Panc1 (cell line): ENCODE data around the gene LAIR2. TPM values are rescaled to one million over a fixed set of nuclear protein-coding genes. Genes with fewer than 3 reads are reported as not detected.

Source experiments
- ATAC-seq: fragments of 200-7000 bp; cut with Tn5 transposase; 2 replicates; pipeline ENCODE4 v1.9.1; 2020; ENCODE audit warnings: mild to moderate bottlenecking, moderate library complexity
- BruUV-seq: library from RNA; stranded (reverse); fragments of 400-500 nt; replicated peaks from 2 replicates; lab custom pipeline; 2021; lab: Mats Ljungman, UMichigan
- CTCF ChIA-PET: fragments of 300-600 bp; sonication (Branson Sonifier 250); formaldehyde crosslinking; loops from one replicate; lab custom pipeline; 2022; ENCODE audit warnings: antibody characterized with exemption; lab: Charles Lee
- POLR2A ChIA-PET: fragments of 300-600 bp; sonication (Branson Sonifier 250); formaldehyde crosslinking; loops from one replicate; lab custom pipeline; 2022; ENCODE audit warnings: antibody characterized with exemption; lab: Charles Lee
- DNase-seq: peaks from one replicate; pipeline ENCODE4 v3.0.0-alpha.2; 2010; ENCODE audit warnings: low read depth, low spot score
- H3K27ac ChIP-seq: 2 replicates; pipeline ENCODE4 v1.5.1; 2011; ENCODE audit warnings: mild to moderate bottlenecking, low read length, inconsistent platforms
- H3K27me3 ChIP-seq: fragments of 200-500 bp; sonication (Bioruptor generic); 2 replicates; pipeline ENCODE4 v1.6.0; 2014; ENCODE audit warnings: low read length, inconsistent platforms; ENCODE audit not compliant: control insufficient read depth, insufficient read depth
- H3K36me3 ChIP-seq: fragments of 200-500 bp; sonication (Bioruptor generic); 2 replicates; pipeline ENCODE4 v1.5.1; 2014; ENCODE audit warnings: inconsistent platforms, mild to moderate bottlenecking, low read length, moderate library complexity; ENCODE audit not compliant: control insufficient read depth, insufficient read depth
- H3K4me1 ChIP-seq: 2 replicates; pipeline ENCODE4 v1.5.1; 2011; ENCODE audit warnings: inconsistent platforms, mild to moderate bottlenecking, low read length, moderate library complexity; ENCODE audit not compliant: control insufficient read depth, insufficient read depth
- H3K4me3 ChIP-seq, 2 experiments: 2 replicates each; pipeline ENCODE4 v1.5.1; 2011 to 2012; ENCODE audit warnings: low read depth in 2 of 2, low read length in 2 of 2, mild to moderate bottlenecking in 2 of 2, inconsistent platforms in 1 of 2, moderate library complexity in 1 of 2
- H3K9me3 ChIP-seq: fragments of 200-500 bp; sonication (Bioruptor generic); 2 replicates; pipeline ENCODE4 v1.5.1; 2014; ENCODE audit warnings: low read depth, mild to moderate bottlenecking, inconsistent platforms, low read length, moderate library complexity; ENCODE audit not compliant: control insufficient read depth, insufficient read depth
- CTCF ChIP-seq: fragments of 450-650 bp; IDR thresholded peaks from 2 replicates; pipeline ENCODE4 v1.5.1; 2017; ENCODE audit warnings: mild to moderate bottlenecking
- POLR2AphosphoS5 ChIP-seq: IDR thresholded peaks from 2 replicates; pipeline ENCODE4 v1.6.1; 2012; ENCODE audit warnings: mild to moderate bottlenecking, low read depth, low read length, moderate library complexity
- REST ChIP-seq, 2 experiments: IDR thresholded peaks; 2 replicates each; pipeline ENCODE4 v1.6.1; 2011 to 2012; ENCODE audit warnings: low read depth in 2 of 2, control low read depth in 1 of 2, low read length in 1 of 2, mild to moderate bottlenecking in 1 of 2, moderate library complexity in 1 of 2; ENCODE audit not compliant: insufficient read depth in 1 of 2
- SIN3A ChIP-seq: IDR thresholded peaks from 2 replicates; pipeline ENCODE4 v1.6.1; 2012; ENCODE audit warnings: low read depth, mild to moderate bottlenecking, low read length, moderate library complexity, borderline replicate concordance; ENCODE audit not compliant: insufficient read depth
- TCF7L2 ChIP-seq: IDR thresholded peaks from 2 replicates; pipeline ENCODE4 v1.6.1; 2011; ENCODE audit warnings: mild to moderate bottlenecking, low read depth, low read length, inconsistent platforms
- in situ Hi-C: cut with HindIII; loops from 2 replicates; pipeline ENCODE4 v1.10.0; 2016; ENCODE audit warnings: low sequenced_read_pairs, low pct_unique_long_range_greater_than_20kb
- intact Hi-C: fragments of 100-400 bp; cut with micrococcal nuclease; formaldehyde crosslinking; loops from one replicate; pipeline ENCODE4 v1.10.0; 2022; ENCODE audit not compliant: unreplicated experiment
- total RNA-seq: library from RNA; stranded (reverse); gene quantifications from one replicate; pipeline ENCODE4 v1.2.1, GENCODE V29; 2021; ENCODE audit not compliant: unreplicated experiment

Gene LAIR2
- total RNA-seq, 1 experiment from 2014 or later: not detected

- peaks cover 64% of the 10 kb centered on the region for H3K27me3 ChIP-seq
- TF ChIP-seq TCF7L2 (no peak), CTCF (no peak), POLR2AphosphoS5 (no peak), REST (IDR thresholded peaks at IDR 0.05; ENCODE audit: insufficient read depth in 1 of 2, low read depth in 2 of 2, low read length in 1 of 2) (no peak), SIN3A (no peak)
Measured at GRCh38 chr19:54534156-54534555, 31.5 kb downstream of the LAIR2 start.

GRCh38 chr19:54535601-54536000 is 33.0 kb downstream of the LAIR2 start:
- TF ChIP-seq TCF7L2 (no peak), REST (IDR thresholded peaks at IDR 0.05; ENCODE audit: insufficient read depth in 1 of 2, low read depth in 2 of 2, low read length in 1 of 2) (no peak), SIN3A (no peak), CTCF (no peak), POLR2AphosphoS5 (no peak)
- H3K27me3 ChIP-seq: peaks cover 57% of the 10 kb centered on the region
- BruUV-seq: no TSS peak

More at GRCh38 chr19:54534156-54534555, 31.5 kb downstream of the LAIR2 start:
- ChIA-PET POLR2A (no interaction called here), CTCF (no interaction called here)
- in situ Hi-C loops: no loop called here
- intact Hi-C loops: no loop called here
- Histone ChIP-seq H3K36me3 (no peaks in the 10 kb centered on the region), H3K27ac (no peak overlapping the region), H3K4me3 (no peak overlapping the region), H3K4me1 (no peaks in the 10 kb centered on the region), H3K9me3 (no peaks in the 10 kb centered on the region)
- BruUV-seq: no TSS peak
- ATAC-seq (no peak), DNase-seq (no peak)

More at GRCh38 chr19:54535601-54536000, 33.0 kb downstream of the LAIR2 start:
- no peak overlapping the region for H3K27ac ChIP-seq
- ChIA-PET POLR2A (interaction anchor here (0.6 kb wide), 1 partner anchor 23 kb away, joined by 7 read pairs; no protein-coding TSS in a partner anchor), CTCF (no interaction called here)
- no peaks in the 10 kb centered on the region for H3K36me3 ChIP-seq
- H3K9me3 ChIP-seq: no peaks in the 10 kb centered on the region
- intact Hi-C loops: no loop called here
- DNase-seq (no peak), ATAC-seq (no peak)
- in situ Hi-C loops: no loop called here
- no peaks in the 10 kb centered on the region for H3K4me1 ChIP-seq
- no peak overlapping the region for H3K4me3 ChIP-seq
